Hepatocyte (in vitro differentiated cells): ENCODE results near the gene OR13C2. TPM values are rescaled to one million over a fixed set of nuclear protein-coding genes. Genes with fewer than 3 reads are reported as not detected.
"Not testable (repeated sequence)": the region's sequence is repeated elsewhere in the genome, so short reads cannot be mapped to it uniquely, and the experiment has no call there.

Source experiments
- DNase-seq: peaks from one replicate; pipeline ENCODE4 v3.0.0-alpha.2; 2016; ENCODE audit warnings: low spot score
- H2AFZ ChIP-seq: fragments of 200-600 bp; sonication (generic); 2 replicates; pipeline ENCODE4 v1.6.0; 2016; ENCODE audit warnings: antibody characterized with exemption, mild to moderate bottlenecking
- H3K27ac ChIP-seq: fragments of 200-600 bp; sonication (generic); 2 replicates; pipeline ENCODE4 v1.5.1; 2016; ENCODE audit warnings: mild to moderate bottlenecking
- H3K27me3 ChIP-seq: fragments of 200-600 bp; sonication (generic); 2 replicates; pipeline ENCODE4 v1.6.1; 2016
- H3K36me3 ChIP-seq: fragments of 200-600 bp; sonication (generic); replicated peaks from 2 replicates; pipeline ENCODE4 v1.5.1; 2016; ENCODE audit warnings: low read depth; ENCODE audit not compliant: insufficient read depth
- H3K4me1 ChIP-seq: fragments of 200-600 bp; sonication (generic); 2 replicates; pipeline ENCODE4 v1.5.1; 2016; ENCODE audit warnings: mild to moderate bottlenecking, moderate library complexity; ENCODE audit not compliant: insufficient read depth
- H3K4me2 ChIP-seq: fragments of 200-600 bp; sonication (generic); 2 replicates; pipeline ENCODE4 v1.6.0; 2016
- H3K4me3 ChIP-seq: fragments of 200-600 bp; sonication (generic); 2 replicates; pipeline ENCODE4 v1.5.1; 2016; ENCODE audit warnings: mild to moderate bottlenecking
- H3K79me2 ChIP-seq: fragments of 200-600 bp; sonication (generic); 2 replicates; pipeline ENCODE4 v1.6.0; 2017; ENCODE audit warnings: mild to moderate bottlenecking
- H3K9me2 ChIP-seq: fragments of 200-600 bp; sonication (generic); replicated peaks from 2 replicates; pipeline ENCODE4 v1.6.0; 2017; ENCODE audit warnings: mild to moderate bottlenecking; ENCODE audit not compliant: insufficient read depth
- H3K9me3 ChIP-seq: fragments of 200-600 bp; sonication (generic); 2 replicates; pipeline ENCODE4 v1.5.1; 2016; ENCODE audit warnings: low read depth, mild to moderate bottlenecking
- H4K20me1 ChIP-seq: fragments of 200-600 bp; sonication (generic); 2 replicates; pipeline ENCODE4 v1.6.0; 2016; ENCODE audit warnings: mild to moderate bottlenecking; ENCODE audit not compliant: insufficient read depth, poor library complexity, severe bottlenecking
- EZH2 ChIP-seq: fragments of 200-600 bp; sonication (generic); IDR thresholded peaks from 2 replicates; pipeline ENCODE4 v1.6.1; 2016; ENCODE audit warnings: antibody characterized with exemption, mild to moderate bottlenecking, borderline replicate concordance
- EZH2phosphoT487 ChIP-seq: fragments of 200-600 bp; sonication (generic); IDR thresholded peaks from one replicate; pipeline ENCODE4 v1.6.1; 2018; ENCODE audit warnings: antibody characterized with exemption, mild to moderate bottlenecking, low read depth, moderate library complexity; ENCODE audit not compliant: unreplicated experiment, severe bottlenecking
- WGBS: methylation state at CpG from one replicate; pipeline ENCODE4 v1.1.6; 2016; ENCODE audit warnings: low lambda C conversion rate; ENCODE audit errors: missing lambda C conversion rate; 5-methylcytosine and 5-hydroxymethylcytosine counted together
- polyA plus RNA-seq: library from polyadenylated mRNA; unstranded; fragments of >200 nt; fragmentation: Nextera tagmentation; extraction: Ambion mirVana; gene quantifications from 2 replicates; pipeline ENCODE4 v1.2.1, GENCODE V29; 2016
- total RNA-seq: library from RNA; depleted of rRNA; stranded (reverse); fragments of >200 nt; gene quantifications from 2 replicates; pipeline ENCODE4 v1.2.3, GENCODE V29; 2014
- TF ChIP-seq, protein P1 (sequence below): fragments of 200-600 bp; sonication (generic); IDR thresholded peaks from 2 replicates; pipeline ENCODE4 v1.5.1; 2016; ENCODE audit warnings: antibody characterized with exemption, mild to moderate bottlenecking; ENCODE audit not compliant: poor library complexity

The OR13C2 gene, protein sequence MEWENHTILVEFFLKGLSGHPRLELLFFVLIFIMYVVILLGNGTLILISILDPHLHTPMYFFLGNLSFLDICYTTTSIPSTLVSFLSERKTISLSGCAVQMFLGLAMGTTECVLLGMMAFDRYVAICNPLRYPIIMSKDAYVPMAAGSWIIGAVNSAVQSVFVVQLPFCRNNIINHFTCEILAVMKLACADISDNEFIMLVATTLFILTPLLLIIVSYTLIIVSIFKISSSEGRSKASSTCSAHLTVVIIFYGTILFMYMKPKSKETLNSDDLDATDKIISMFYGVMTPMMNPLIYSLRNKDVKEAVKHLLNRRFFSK
- total RNA-seq (not detected in 2 replicates), polyA plus RNA-seq (not detected in 2 replicates)

DNA sequence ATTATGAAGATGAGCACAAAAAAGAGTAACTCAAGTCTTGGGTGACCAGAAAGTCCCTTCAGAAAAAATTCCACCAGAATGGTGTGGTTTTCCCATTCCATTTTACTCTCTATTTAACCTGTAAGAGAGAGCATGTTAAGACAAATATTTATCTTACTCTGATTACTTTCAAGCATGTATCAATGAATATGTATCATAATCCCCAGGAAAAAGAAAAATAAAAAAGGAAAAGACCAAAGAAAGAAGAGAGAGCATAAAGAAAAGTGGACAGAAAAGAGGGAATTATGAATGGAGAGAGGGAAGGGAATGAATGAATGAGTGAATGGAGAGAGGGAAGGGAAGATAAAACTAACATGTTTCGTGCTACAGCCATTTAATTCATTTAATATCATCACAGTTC is at the start of gene OR13C2:
OR13C2 (minus strand) TSS at position 101 of the 400 bp plus-strand sequence; CDS start at position 101, 0 bp downstream.
- not testable (repeated sequence) for H3K79me2 ChIP-seq, DNase-seq, H3K4me3 ChIP-seq, H4K20me1 ChIP-seq, H2AFZ ChIP-seq, H3K36me3 ChIP-seq, H3K9me2 ChIP-seq, H3K27ac ChIP-seq, H3K27me3 ChIP-seq, H3K4me1 ChIP-seq, H3K4me2 ChIP-seq, H3K9me3 ChIP-seq
- 77% methylated on average over 1 of the region's 1 CpG for WGBS

DNA sequence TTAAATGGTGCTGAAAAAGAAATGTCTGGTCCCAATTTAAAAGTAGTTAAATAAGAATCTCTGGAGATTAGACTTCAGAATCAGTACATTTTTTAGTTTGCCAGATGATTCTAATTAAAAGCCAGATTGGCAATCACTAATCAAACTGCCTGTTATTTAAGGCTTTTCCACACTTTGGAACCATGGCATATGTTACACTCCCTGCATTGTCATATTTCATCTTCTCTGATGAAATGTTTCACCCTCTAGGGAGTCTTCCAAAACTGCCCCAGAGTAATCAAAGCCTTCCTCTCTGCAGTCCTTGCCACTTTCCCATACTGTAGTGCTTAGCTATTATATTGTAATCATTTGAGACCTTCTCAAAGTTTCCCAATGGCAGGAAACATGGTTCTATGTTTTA is 30.0 kb upstream of the OR13C2 start:
- TF ChIP-seq, protein P1, sequence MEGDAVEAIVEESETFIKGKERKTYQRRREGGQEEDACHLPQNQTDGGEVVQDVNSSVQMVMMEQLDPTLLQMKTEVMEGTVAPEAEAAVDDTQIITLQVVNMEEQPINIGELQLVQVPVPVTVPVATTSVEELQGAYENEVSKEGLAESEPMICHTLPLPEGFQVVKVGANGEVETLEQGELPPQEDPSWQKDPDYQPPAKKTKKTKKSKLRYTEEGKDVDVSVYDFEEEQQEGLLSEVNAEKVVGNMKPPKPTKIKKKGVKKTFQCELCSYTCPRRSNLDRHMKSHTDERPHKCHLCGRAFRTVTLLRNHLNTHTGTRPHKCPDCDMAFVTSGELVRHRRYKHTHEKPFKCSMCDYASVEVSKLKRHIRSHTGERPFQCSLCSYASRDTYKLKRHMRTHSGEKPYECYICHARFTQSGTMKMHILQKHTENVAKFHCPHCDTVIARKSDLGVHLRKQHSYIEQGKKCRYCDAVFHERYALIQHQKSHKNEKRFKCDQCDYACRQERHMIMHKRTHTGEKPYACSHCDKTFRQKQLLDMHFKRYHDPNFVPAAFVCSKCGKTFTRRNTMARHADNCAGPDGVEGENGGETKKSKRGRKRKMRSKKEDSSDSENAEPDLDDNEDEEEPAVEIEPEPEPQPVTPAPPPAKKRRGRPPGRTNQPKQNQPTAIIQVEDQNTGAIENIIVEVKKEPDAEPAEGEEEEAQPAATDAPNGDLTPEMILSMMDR, result no peak
- TF ChIP-seq EZH2phosphoT487, result no peak
- TF ChIP-seq EZH2, result no peak
- no peaks in the 10 kb centered on the region for H3K4me1 ChIP-seq
- no peaks in the 10 kb centered on the region for H3K9me2 ChIP-seq
- no peaks in the 10 kb centered on the region for H3K36me3 ChIP-seq
- no peak overlapping the region for H2AFZ ChIP-seq
- DNase-seq, result no peak
- H4K20me1 ChIP-seq, result no peaks in the 10 kb centered on the region
- no peak overlapping the region for H3K27ac ChIP-seq
- H3K4me3 ChIP-seq, result no peak overlapping the region
- no peaks in the 10 kb centered on the region for H3K79me2 ChIP-seq
- H3K4me2 ChIP-seq, result no peak overlapping the region
- H3K9me3 ChIP-seq, result no peaks in the 10 kb centered on the region
- H3K27me3 ChIP-seq, result no peaks in the 10 kb centered on the region

DNA sequence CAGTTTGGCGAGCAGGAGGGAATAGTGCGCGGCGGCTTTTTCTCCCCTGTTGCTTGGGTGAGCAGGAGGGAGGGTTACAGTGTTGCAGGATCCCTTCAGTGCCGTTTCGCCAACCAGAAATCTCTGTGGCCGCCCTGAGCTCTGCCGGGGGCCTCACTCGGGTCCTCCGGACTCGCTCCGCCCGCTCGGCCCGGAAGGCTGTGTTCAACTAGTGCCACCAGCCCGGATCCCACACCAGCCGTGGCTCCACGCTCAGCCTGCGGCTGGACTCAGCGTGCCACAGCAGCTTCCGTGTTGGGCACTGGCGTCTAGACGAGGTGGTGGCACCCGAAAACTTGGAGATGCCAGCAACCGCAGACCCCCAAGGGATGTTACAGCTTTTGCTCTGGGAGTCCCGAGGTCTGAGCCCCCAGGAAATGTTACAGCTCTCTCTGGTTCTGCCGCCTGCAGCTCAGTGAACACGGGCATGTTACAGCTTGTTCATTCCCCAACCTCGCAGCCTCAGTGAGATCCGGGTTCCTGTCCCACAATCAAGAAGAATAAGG is 28.6 kb upstream of the OR13C2 start:
- Histone ChIP-seq H3K79me2 (no peaks in the 10 kb centered on the region), H4K20me1 (no peaks in the 10 kb centered on the region), H3K4me1 (no peaks in the 10 kb centered on the region), H3K36me3 (no peaks in the 10 kb centered on the region), H3K4me2 (no peak overlapping the region), H3K4me3 (no peak overlapping the region), H3K27me3 (no peaks in the 10 kb centered on the region), H3K9me2 (no peaks in the 10 kb centered on the region), H3K27ac (no peak overlapping the region), H2AFZ (no peak overlapping the region), H3K9me3 (no peaks in the 10 kb centered on the region)
- 95% methylated on average over 30 of the region's 30 CpGs for whole genome bisulfite sequencing
- DNase-seq, result no peak
- TF ChIP-seq EZH2phosphoT487, result no peak
- TF ChIP-seq, protein P1, result no peak
- TF ChIP-seq EZH2, result no peak

DNA sequence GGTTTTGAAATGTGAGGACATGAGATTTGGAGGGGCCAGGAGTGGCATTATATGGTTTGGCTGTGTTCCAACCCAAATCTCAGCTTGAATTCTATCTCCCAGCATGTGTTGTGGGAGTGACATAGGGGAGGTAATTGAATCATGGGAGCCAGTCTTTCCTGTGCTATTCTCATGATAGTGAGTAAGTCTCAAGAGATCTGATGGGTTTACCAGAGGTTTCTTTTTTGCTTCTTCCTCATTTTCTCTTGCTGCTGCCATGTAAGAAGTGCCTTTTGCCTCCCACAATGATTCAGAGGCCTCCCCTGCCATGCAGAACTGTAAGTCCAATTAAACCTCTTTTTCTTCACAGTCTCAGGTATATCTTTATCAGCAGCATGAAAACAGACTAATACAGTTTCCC is 20.5 kb upstream of the OR13C2 start:
- not testable (repeated sequence) for H3K9me2 ChIP-seq, H3K27ac ChIP-seq, H3K4me3 ChIP-seq, H3K4me1 ChIP-seq, H3K36me3 ChIP-seq, H4K20me1 ChIP-seq, H3K27me3 ChIP-seq, H2AFZ ChIP-seq, DNase-seq, H3K4me2 ChIP-seq, H3K79me2 ChIP-seq, H3K9me3 ChIP-seq
